LHCN-M2 (cell line): ENCODE measurements around the gene NAT8. TPM values are rescaled to one million over a fixed set of nuclear protein-coding genes. Genes with fewer than 3 reads are reported as not detected.
"Not testable (repeated sequence)": the region's sequence is repeated elsewhere in the genome, so short reads cannot be mapped to it uniquely, and the experiment has no call there.

Source experiments
- DNase-seq: peaks from one replicate; pipeline ENCODE4 v3.0.0-alpha.2; 2012; ENCODE audit warnings: low read depth
- polyA plus RNA-seq: library from polyadenylated mRNA; unstranded; fragments of >200 nt; gene quantifications from one replicate; pipeline ENCODE4 v1.2.1, GENCODE V29; 2012; ENCODE audit warnings: missing spikeins
- total RNA-seq: library from RNA; depleted of rRNA; stranded (reverse); fragments of >200 nt; gene quantifications from 2 replicates; pipeline ENCODE4 v1.2.3, GENCODE V29; 2014; rRNA removed

NAT8 gene
- total RNA-seq, result not detected in 2 replicates
- polyA plus RNA-seq, result not detected

- DNase-seq, result peak; percentile 0
These were observed at the start of gene NAT8 for GRCh38 chr2:73642338-73643018. TSS of gene NAT8 (minus strand) at chr2:73642422. CDS start at chr2:73641628, 794 bp downstream.

- DNase-seq, result peak; percentile 12
These were observed 48.3 kb upstream of the NAT8 start for GRCh38 chr2:73690372-73691088.

- DNase-seq, result not testable (repeated sequence)
These were observed 46.3 kb upstream of the NAT8 start for GRCh38 chr2:73688494-73688893.

- no peak for DNase-seq
These were observed 43.7 kb upstream of the NAT8 start for GRCh38 chr2:73685764-73686438.

- DNase-seq, result not testable (repeated sequence)
These were observed 42.7 kb upstream of the NAT8 start for GRCh38 chr2:73684905-73685304.

- peak; percentile 14 for DNase-seq
These were observed 42.1 kb upstream of the NAT8 start for GRCh38 chr2:73684325-73684724.

GRCh38 chr2:73679951-73680571, 37.8 kb upstream of the NAT8 start:
- peak; percentile 32 for DNase-seq

GRCh38 chr2:73679237-73679636, 37.0 kb upstream of the NAT8 start:
- not testable (repeated sequence) for DNase-seq

- DNase-seq, result not testable (repeated sequence)
These were observed 35.8 kb upstream of the NAT8 start for GRCh38 chr2:73678008-73678407.

GRCh38 chr2:73676211-73676610, 34.0 kb upstream of the NAT8 start:
- not testable (repeated sequence) for DNase-seq

- DNase-seq, result peak; percentile 10
These were observed 32.5 kb upstream of the NAT8 start for GRCh38 chr2:73674696-73675157.

GRCh38 chr2:73669976-73670375, 27.8 kb upstream of the NAT8 start:
- not testable (repeated sequence) for DNase-seq

- not testable (repeated sequence) for DNase-seq
These were observed 25.0 kb upstream of the NAT8 start for GRCh38 chr2:73667239-73667638.

GRCh38 chr2:73654175-73654574, 12.0 kb upstream of the NAT8 start:
- DNase-seq, result no peak

- DNase-seq, result no peak
These were observed 10.1 kb upstream of the NAT8 start for GRCh38 chr2:73652348-73652747.

GRCh38 chr2:73651591-73652230, 9.5 kb upstream of the NAT8 start:
- no peak for DNase-seq

GRCh38 chr2:73647690-73648089, 5.5 kb upstream of the NAT8 start:
- not testable (repeated sequence) for DNase-seq

- no peak for DNase-seq
These were observed 507 bp downstream of the NAT8 start for GRCh38 chr2:73641767-73642062.

GRCh38 chr2:73640946-73641766, 1.1 kb downstream of the NAT8 start:
- DNase-seq, result no peak

GRCh38 chr2:73640511-73640911, 1.7 kb downstream of the NAT8 start:
- DNase-seq, result peak; percentile 5

GRCh38 chr2:73638429-73638828, 3.8 kb downstream of the NAT8 start:
- no peak for DNase-seq
